H9 (cell line): ENCODE measurements around the gene TNFAIP6. TPM values are rescaled to one million over a fixed set of nuclear protein-coding genes. Genes with fewer than 3 reads are reported as not detected.
A peak's percentile ranks its signal among the peaks of the same experiment; 100 is the strongest.

Experiments
- DNase-seq: peaks from one replicate; pipeline ENCODE4 v3.0.0-alpha.2; 2017
- H2AFZ ChIP-seq: one replicate; pipeline ENCODE4 v1.6.1; 2013; ENCODE audit warnings: mild to moderate bottlenecking, low read length, control low read depth, moderate library complexity
- H2AK5ac ChIP-seq: 2 replicates; pipeline ENCODE4 v1.6.1; 2013; ENCODE audit warnings: low read length, control low read depth, mixed read lengths; ENCODE audit not compliant: insufficient read length
- H2BK120ac ChIP-seq: one replicate; pipeline ENCODE4 v1.6.1; 2013; ENCODE audit warnings: low read depth, mild to moderate bottlenecking, low read length, control low read depth, inconsistent platforms; ENCODE audit not compliant: poor library complexity, severe bottlenecking
- H2BK12ac ChIP-seq: 2 replicates; pipeline ENCODE4 v1.6.1; 2013; ENCODE audit warnings: low read length, control low read depth, mixed read lengths, low read depth; ENCODE audit not compliant: insufficient read length
- H2BK15ac ChIP-seq: 2 replicates; pipeline ENCODE4 v1.6.1; 2013; ENCODE audit warnings: low read depth, low read length, control low read depth
- H2BK20ac ChIP-seq: one replicate; pipeline ENCODE4 v1.6.1; 2013; ENCODE audit warnings: low read depth, mild to moderate bottlenecking, low read length, control low read depth, inconsistent platforms; ENCODE audit not compliant: poor library complexity, severe bottlenecking
- H2BK5ac ChIP-seq: 2 replicates; pipeline ENCODE4 v1.6.1; 2013; ENCODE audit warnings: low read length, control low read depth, mixed read lengths; ENCODE audit not compliant: insufficient read length
- H3K14ac ChIP-seq: 2 replicates; pipeline ENCODE4 v1.6.1; 2013; ENCODE audit warnings: low read length, control low read depth; ENCODE audit not compliant: insufficient read depth
- H3K18ac ChIP-seq: 2 replicates; pipeline ENCODE4 v1.6.1; 2013; ENCODE audit warnings: low read depth, mild to moderate bottlenecking, mixed read lengths, low read length, control low read depth; ENCODE audit not compliant: insufficient read length
- H3K23ac ChIP-seq: 2 replicates; pipeline ENCODE4 v1.6.1; 2013; ENCODE audit warnings: low read length, control low read depth, mixed read lengths, low read depth; ENCODE audit not compliant: insufficient read length
- H3K23me2 ChIP-seq: 2 replicates; pipeline ENCODE4 v1.6.1; 2013; ENCODE audit warnings: low read depth, mild to moderate bottlenecking, mixed read lengths, low read length, control low read depth; ENCODE audit not compliant: insufficient read length, poor library complexity, severe bottlenecking
- H3K27ac ChIP-seq: 2 replicates; pipeline ENCODE4 v1.5.1; 2013; ENCODE audit warnings: low read length, control low read depth, mixed read lengths, low read depth; ENCODE audit not compliant: insufficient read length
- H3K27me3 ChIP-seq: 2 replicates; pipeline ENCODE4 v1.6.1; 2013; ENCODE audit warnings: low read length, control low read depth, inconsistent platforms; ENCODE audit not compliant: insufficient read depth
- H3K4ac ChIP-seq: 2 replicates; pipeline ENCODE4 v1.6.1; 2013; ENCODE audit warnings: low read depth, mild to moderate bottlenecking, control low read depth, inconsistent platforms, low read length, moderate library complexity
- H3K4me1 ChIP-seq: 2 replicates; pipeline ENCODE4 v1.6.1; 2013; ENCODE audit warnings: low read length, control low read depth, inconsistent platforms; ENCODE audit not compliant: insufficient read depth
- H3K4me2 ChIP-seq: 2 replicates; pipeline ENCODE4 v1.6.1; 2013; ENCODE audit warnings: low read length, control low read depth, mixed read lengths; ENCODE audit not compliant: insufficient read length, insufficient read depth
- H3K56ac ChIP-seq: 2 replicates; pipeline ENCODE4 v1.6.1; 2013; ENCODE audit warnings: low read depth, mild to moderate bottlenecking, mixed read lengths, low read length, control low read depth; ENCODE audit not compliant: insufficient read length
- H3K79me1 ChIP-seq: 2 replicates; pipeline ENCODE4 v1.6.1; 2013; ENCODE audit warnings: low read depth, mild to moderate bottlenecking, moderate library complexity, low read length, control low read depth, inconsistent platforms; ENCODE audit not compliant: insufficient read depth, poor library complexity, severe bottlenecking
- H3K79me2 ChIP-seq: 2 replicates; pipeline ENCODE4 v1.6.1; 2013; ENCODE audit warnings: low read length, control low read depth, inconsistent platforms; ENCODE audit not compliant: insufficient read depth
- H3K9ac ChIP-seq: 2 replicates; pipeline ENCODE4 v1.6.1; 2013; ENCODE audit warnings: low read length, control low read depth, mixed read lengths; ENCODE audit not compliant: insufficient read length; ENCODE audit errors: extremely low read depth
- H3K9me3 ChIP-seq: one replicate; pipeline ENCODE4 v1.6.1; 2013; ENCODE audit warnings: low read depth, low read length, inconsistent platforms; ENCODE audit not compliant: control insufficient read depth
- H3T11ph ChIP-seq: one replicate; pipeline ENCODE4 v1.6.1; 2013; ENCODE audit warnings: mild to moderate bottlenecking, low read length, control low read depth, inconsistent platforms
- H4K20me1 ChIP-seq: one replicate; pipeline ENCODE4 v1.6.1; 2013; ENCODE audit not compliant: control insufficient read depth, insufficient read length, insufficient read depth
- H4K5ac ChIP-seq: 2 replicates; pipeline ENCODE4 v1.6.1; 2013; ENCODE audit warnings: low read depth, mild to moderate bottlenecking, mixed read lengths, low read length, control low read depth; ENCODE audit not compliant: insufficient read length
- H4K8ac ChIP-seq: replicated peaks from 2 replicates; pipeline ENCODE4 v1.6.1; 2013; ENCODE audit warnings: low read length, control low read depth, mixed read lengths, low read depth; ENCODE audit not compliant: insufficient read length
- H4K91ac ChIP-seq: 2 replicates; pipeline ENCODE4 v1.6.1; 2013; ENCODE audit warnings: low read depth, mild to moderate bottlenecking, moderate library complexity, mixed read lengths, low read length, control low read depth; ENCODE audit not compliant: insufficient read length
- H3K27ac Mint-ChIP-seq, 3 experiments: 2 replicates in 2 of 3; 3 replicates in 1 of 3; pipeline ENCODE4 v1.8.0; 2020 to 2021; ENCODE audit warnings: mixed read lengths in 3 of 3, mild to moderate bottlenecking in 1 of 3, moderate library complexity in 1 of 3
- H3K27me3 Mint-ChIP-seq: 2 replicates; pipeline ENCODE4 v1.8.0; 2021; ENCODE audit warnings: low read depth, mild to moderate bottlenecking, moderate library complexity, mixed read lengths
- H3K36me3 Mint-ChIP-seq, 3 experiments: 2 replicates in 2 of 3; 3 replicates in 1 of 3; pipeline ENCODE4 v1.8.0; 2020 to 2021; ENCODE audit warnings: low read depth in 3 of 3, mixed read lengths in 3 of 3; ENCODE audit not compliant: insufficient read depth in 1 of 3
- H3K4me1 Mint-ChIP-seq, 2 experiments: 2 replicates each; pipeline ENCODE4 v1.8.0; 2020; ENCODE audit warnings: mixed read lengths in 2 of 2
- H3K4me3 Mint-ChIP-seq, 2 experiments: 2 replicates in 1 of 2; 3 replicates in 1 of 2; pipeline ENCODE4 v1.8.0; 2020 to 2021; ENCODE audit warnings: mild to moderate bottlenecking in 2 of 2, mixed read lengths in 2 of 2, moderate library complexity in 1 of 2
- H3K9me3 Mint-ChIP-seq, 2 experiments: 2 replicates in 1 of 2; 3 replicates in 1 of 2; pipeline ENCODE4 v1.8.0; 2020; ENCODE audit warnings: mild to moderate bottlenecking in 2 of 2, mixed read lengths in 2 of 2, moderate library complexity in 1 of 2
- WGBS: extraction: QIAGEN DNeasy Blood & Tissue Kit; methylation state at CpG from one replicate; pipeline ENCODE4 v1.1.7; 2013; ENCODE audit warnings: missing lambda C conversion rate, low lambda C conversion rate, mixed read lengths; ENCODE audit not compliant: insufficient read length; ENCODE audit errors: extremely low coverage; 5-methylcytosine and 5-hydroxymethylcytosine counted together
- total RNA-seq: library from RNA; stranded (reverse); gene quantifications from 2 replicates; pipeline ENCODE4 v1.2.1, GENCODE V29; 2021
- TF ChIP-seq, protein P1 (sequence below): fragments of 200-600 bp; sonication (generic); conservative IDR thresholded peaks from 3 replicates; pipeline ENCODE4 v1.8.0; 2021; ENCODE audit warnings: antibody characterized with exemption, mild to moderate bottlenecking

TNFAIP6 gene
- total RNA-seq, 1 experiment from 2014 or later = 1.2 TPM

DNA sequence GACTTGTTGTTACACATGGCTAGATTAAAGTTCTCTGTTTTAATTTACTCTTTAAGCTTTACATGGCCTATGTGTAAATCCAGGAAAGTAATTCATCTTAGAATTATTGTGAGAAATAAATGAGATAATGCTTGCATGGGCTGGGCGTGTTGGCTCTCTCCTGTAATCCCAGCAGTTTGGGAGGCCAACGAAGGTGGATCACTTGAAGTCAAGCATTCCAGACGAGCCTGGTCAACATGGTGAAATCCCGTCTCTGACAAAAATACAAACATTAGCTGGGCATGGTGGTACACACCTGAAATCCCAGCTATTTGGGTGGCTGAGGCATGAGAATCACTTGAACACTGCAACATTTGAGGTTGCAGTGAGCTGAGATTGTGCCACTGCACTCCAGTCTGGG lies 48.0 kb downstream of the TNFAIP6 start:
- Mint-ChIP-seq H3K27ac (peak overlapping the region in 2 of 3 experiments; percentile 40 to 85; a peak in 2 of 7 replicates), H3K4me3 (no peak overlapping the region), H3K36me3 (peaks cover under 1 to 4% (median 2%) of the 10 kb centered on the region in 3 experiments), H3K9me3 (peaks cover 0 to 5% of the 10 kb centered on the region in 2 experiments; a peak in 4 of 5 replicates), H3K27me3 (no peaks in the 10 kb centered on the region), H3K4me1 (peaks cover 2 to 5% of the 10 kb centered on the region in 2 experiments; a peak in 2 of 4 replicates)
- WGBS = no CpG with 5 or more reads among the region's 4 CpGs
- no peak overlapping the region for H3K4ac ChIP-seq
- H4K5ac ChIP-seq = no peak overlapping the region
- H2AFZ ChIP-seq = no peak overlapping the region
- H2BK5ac ChIP-seq = no peak overlapping the region
- no peaks in the 10 kb centered on the region for H3K9me3 ChIP-seq
- H3K4me2 ChIP-seq = no peak overlapping the region
- H2BK20ac ChIP-seq = no peak overlapping the region
- no peak for DNase-seq
- H3K18ac ChIP-seq = no peak overlapping the region
- H4K8ac ChIP-seq = no peak overlapping the region
- H4K91ac ChIP-seq = no peak overlapping the region
- H3K9ac ChIP-seq = no peak overlapping the region
- H2BK12ac ChIP-seq = no peak overlapping the region
- H3K79me2 ChIP-seq = peaks cover 2% of the 10 kb centered on the region; the same call in 1 of the 2 replicates
- no peak overlapping the region for H3T11ph ChIP-seq
- peaks cover under 1% of the 10 kb centered on the region for H4K20me1 ChIP-seq
- no peak overlapping the region for H3K27ac ChIP-seq
- H3K27me3 ChIP-seq = no peaks in the 10 kb centered on the region
- TF ChIP-seq, protein P1, sequence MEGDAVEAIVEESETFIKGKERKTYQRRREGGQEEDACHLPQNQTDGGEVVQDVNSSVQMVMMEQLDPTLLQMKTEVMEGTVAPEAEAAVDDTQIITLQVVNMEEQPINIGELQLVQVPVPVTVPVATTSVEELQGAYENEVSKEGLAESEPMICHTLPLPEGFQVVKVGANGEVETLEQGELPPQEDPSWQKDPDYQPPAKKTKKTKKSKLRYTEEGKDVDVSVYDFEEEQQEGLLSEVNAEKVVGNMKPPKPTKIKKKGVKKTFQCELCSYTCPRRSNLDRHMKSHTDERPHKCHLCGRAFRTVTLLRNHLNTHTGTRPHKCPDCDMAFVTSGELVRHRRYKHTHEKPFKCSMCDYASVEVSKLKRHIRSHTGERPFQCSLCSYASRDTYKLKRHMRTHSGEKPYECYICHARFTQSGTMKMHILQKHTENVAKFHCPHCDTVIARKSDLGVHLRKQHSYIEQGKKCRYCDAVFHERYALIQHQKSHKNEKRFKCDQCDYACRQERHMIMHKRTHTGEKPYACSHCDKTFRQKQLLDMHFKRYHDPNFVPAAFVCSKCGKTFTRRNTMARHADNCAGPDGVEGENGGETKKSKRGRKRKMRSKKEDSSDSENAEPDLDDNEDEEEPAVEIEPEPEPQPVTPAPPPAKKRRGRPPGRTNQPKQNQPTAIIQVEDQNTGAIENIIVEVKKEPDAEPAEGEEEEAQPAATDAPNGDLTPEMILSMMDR = no peak
- H3K56ac ChIP-seq = no peak overlapping the region
- no peak overlapping the region for H2AK5ac ChIP-seq
- no peaks in the 10 kb centered on the region for H3K4me1 ChIP-seq
- H3K23me2 ChIP-seq = no peaks in the 10 kb centered on the region
- no peak overlapping the region for H2BK120ac ChIP-seq
- H3K79me1 ChIP-seq = no peaks in the 10 kb centered on the region
- H2BK15ac ChIP-seq = no peak overlapping the region
- no peak overlapping the region for H3K14ac ChIP-seq
- no peak overlapping the region for H3K23ac ChIP-seq
